Testis (tissue), 3 donors: ENCODE results near the gene LACRT. TPM values are rescaled to one million over a fixed set of nuclear protein-coding genes. Genes with fewer than 3 reads are reported as not detected.

Experiments
- DNase-seq: peaks from one replicate; pipeline ENCODE4 v3.0.0-alpha.2; 2019
- H3K27ac ChIP-seq, 2 donors: fragments of 200-600 bp; sonication (generic); one replicate each; pipeline ENCODE4 v1.5.1; 2019
- H3K27me3 ChIP-seq: fragments of 200-600 bp; sonication (generic); one replicate; pipeline ENCODE4 v1.5.1; 2019
- H3K36me3 ChIP-seq: fragments of 200-600 bp; sonication (generic); one replicate; pipeline ENCODE4 v1.5.1; 2017; ENCODE audit warnings: low read depth; ENCODE audit errors: missing control alignments
- H3K4me1 ChIP-seq: fragments of 200-600 bp; sonication (generic); one replicate; pipeline ENCODE4 v1.5.1; 2019
- H3K4me3 ChIP-seq, 2 donors: fragments of 200-600 bp; sonication (generic); one replicate each; pipeline ENCODE4 v1.5.1; 2017 to 2019
- H3K9me3 ChIP-seq: fragments of 200-600 bp; sonication (generic); one replicate; pipeline ENCODE4 v1.5.1; 2017
- POLR2A ChIP-seq: fragments of 450-650 bp; IDR thresholded peaks from one replicate; pipeline ENCODE4 v1.6.1; 2017; ENCODE audit warnings: antibody characterized with exemption, mild to moderate bottlenecking, moderate library complexity
- WGBS, 2 donors: methylation state at CpG; one replicate each; pipeline ENCODE4 v1.1.5; 2018; 5-methylcytosine and 5-hydroxymethylcytosine counted together
- intact Hi-C: fragments of 100-400 bp; cut with DNase I; formaldehyde crosslinking; loops from one replicate; pipeline ENCODE4 v1.15.1; 2023; ENCODE audit warnings: low total_unique reads
- polyA plus RNA-seq: library from polyadenylated mRNA; stranded (reverse); fragments of 350-450 nt; fragmentation: Illumina TruSeq; extraction: RNeasy Lipid Tissue Mini Kit (QIAGEN cat#74804); gene quantifications from one replicate; pipeline ENCODE4 v1.2.3, GENCODE V29; 2014; ENCODE audit warnings: low read depth, low replicate concordance; ENCODE audit not compliant: insufficient read depth
- total RNA-seq, 2 donors: library from RNA; depleted of rRNA; stranded (reverse); fragments of >200 nt; gene quantifications; one replicate each; pipeline ENCODE4 v1.2.3, GENCODE V29; 2016
- TF ChIP-seq, protein P1 (sequence below), 3 experiments: fragments of 450-650 bp in 2 of 3; fragments of 200-600 bp in 1 of 3; sonication (generic) in 1 of 3; IDR thresholded peaks; one replicate each; pipeline ENCODE4 v1.5.1; 2016 to 2019; ENCODE audit warnings: antibody characterized with exemption in 3 of 3, mild to moderate bottlenecking in 2 of 3, moderate library complexity in 1 of 3

Gene LACRT
- total and polyA plus RNA-seq, 3 donors from 2014 or later = not detected

DNA sequence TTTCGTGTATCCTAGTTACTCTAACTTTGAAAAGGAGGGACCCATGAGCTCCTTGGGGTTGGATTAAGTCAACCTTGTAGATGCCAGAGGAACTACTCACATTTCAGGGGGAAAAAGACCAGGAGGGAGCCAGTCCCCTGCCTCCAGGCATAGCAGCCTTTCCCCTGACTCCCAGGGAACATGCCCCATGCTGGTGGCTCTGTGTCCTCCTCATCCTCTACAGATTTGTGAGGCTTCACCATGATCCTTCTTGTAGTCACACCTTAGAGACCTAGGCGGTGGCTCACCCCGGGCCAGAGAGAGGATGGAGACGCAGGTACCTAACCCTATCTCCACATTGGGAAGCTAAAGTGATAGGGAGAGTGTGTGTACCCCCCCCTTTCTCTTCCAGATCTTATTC lies 30.3 kb downstream of the LACRT start:
- intact Hi-C loops = no loop called here
- no peaks in the 10 kb centered on the region for H3K27me3 ChIP-seq
- TF ChIP-seq, protein P1, sequence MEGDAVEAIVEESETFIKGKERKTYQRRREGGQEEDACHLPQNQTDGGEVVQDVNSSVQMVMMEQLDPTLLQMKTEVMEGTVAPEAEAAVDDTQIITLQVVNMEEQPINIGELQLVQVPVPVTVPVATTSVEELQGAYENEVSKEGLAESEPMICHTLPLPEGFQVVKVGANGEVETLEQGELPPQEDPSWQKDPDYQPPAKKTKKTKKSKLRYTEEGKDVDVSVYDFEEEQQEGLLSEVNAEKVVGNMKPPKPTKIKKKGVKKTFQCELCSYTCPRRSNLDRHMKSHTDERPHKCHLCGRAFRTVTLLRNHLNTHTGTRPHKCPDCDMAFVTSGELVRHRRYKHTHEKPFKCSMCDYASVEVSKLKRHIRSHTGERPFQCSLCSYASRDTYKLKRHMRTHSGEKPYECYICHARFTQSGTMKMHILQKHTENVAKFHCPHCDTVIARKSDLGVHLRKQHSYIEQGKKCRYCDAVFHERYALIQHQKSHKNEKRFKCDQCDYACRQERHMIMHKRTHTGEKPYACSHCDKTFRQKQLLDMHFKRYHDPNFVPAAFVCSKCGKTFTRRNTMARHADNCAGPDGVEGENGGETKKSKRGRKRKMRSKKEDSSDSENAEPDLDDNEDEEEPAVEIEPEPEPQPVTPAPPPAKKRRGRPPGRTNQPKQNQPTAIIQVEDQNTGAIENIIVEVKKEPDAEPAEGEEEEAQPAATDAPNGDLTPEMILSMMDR (IDR thresholded peaks at IDR 0.05) = no peak
- no peak for TF ChIP-seq POLR2A
- H3K36me3 ChIP-seq = no peaks in the 10 kb centered on the region
- H3K27ac ChIP-seq = no peak overlapping the region
- H3K9me3 ChIP-seq = no peaks in the 10 kb centered on the region
- no peak for DNase-seq
- WGBS, 2 donors = 97% methylated on average over 4 of the region's 4 CpGs
- H3K4me3 ChIP-seq = no peak overlapping the region
- no peaks in the 10 kb centered on the region for H3K4me1 ChIP-seq

DNA sequence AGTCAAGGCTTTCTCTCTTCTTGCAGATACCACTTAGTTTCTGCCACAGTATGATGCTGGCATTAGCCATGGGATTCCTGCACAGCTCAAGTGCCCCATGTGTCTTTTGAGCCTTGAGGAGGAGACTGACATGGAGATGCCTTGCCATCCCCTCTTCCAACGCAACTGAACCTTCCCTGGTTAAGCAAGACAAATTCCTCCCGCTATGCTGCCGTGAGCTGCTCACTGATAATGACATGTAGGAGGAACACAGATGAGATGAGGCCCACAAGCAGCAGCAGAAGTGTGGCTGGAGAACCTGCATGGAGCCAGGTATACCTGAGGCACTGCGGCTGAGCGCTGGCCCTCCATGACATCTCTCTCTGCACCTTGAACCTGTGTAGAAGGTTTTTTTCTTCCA lies 30.8 kb downstream of the LACRT start:
- WGBS, 2 donors = 76 to 91% methylated on average over 5 of the region's 5 CpGs
- H3K4me3 ChIP-seq = no peak overlapping the region
- no peaks in the 10 kb centered on the region for H3K4me1 ChIP-seq
- TF ChIP-seq, protein P1 (IDR thresholded peaks at IDR 0.05) = no peak
- TF ChIP-seq POLR2A = no peak
- H3K9me3 ChIP-seq = no peaks in the 10 kb centered on the region
- intact Hi-C loops = no loop called here
- no peaks in the 10 kb centered on the region for H3K36me3 ChIP-seq
- DNase-seq = no peak
- H3K27me3 ChIP-seq = no peaks in the 10 kb centered on the region
- no peak overlapping the region for H3K27ac ChIP-seq

DNA sequence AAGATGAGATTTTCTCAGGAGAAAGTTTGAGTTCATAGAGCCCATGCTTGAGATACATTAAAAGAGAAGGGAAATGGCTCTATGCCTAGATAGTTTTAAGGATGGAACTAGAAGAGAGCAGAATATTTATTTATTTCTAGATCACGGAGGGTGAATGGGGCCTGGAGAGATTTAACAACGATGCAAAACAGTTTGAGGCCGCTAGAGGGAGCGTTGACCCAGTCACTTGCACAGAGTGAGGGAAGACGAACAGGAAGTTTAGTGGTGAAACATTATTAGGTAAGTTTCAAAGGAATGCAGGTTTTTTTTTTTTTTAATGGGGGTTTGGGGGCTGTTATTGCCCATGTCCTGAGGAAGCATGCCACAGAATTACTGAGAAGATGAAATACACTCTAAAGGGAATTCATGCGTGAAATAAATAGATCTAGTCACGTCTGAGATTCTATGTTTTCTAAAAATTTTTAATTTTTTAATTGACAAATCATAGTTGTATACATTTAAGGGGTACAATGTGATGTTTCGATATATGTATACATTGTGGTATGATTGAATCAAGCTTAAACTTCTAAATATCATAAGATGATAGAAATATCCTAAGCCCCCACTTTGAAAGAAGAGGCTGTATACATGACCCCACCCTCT lies 31.4 kb downstream of the LACRT start:
- WGBS, 2 donors = 39 to 43% methylated on average over 8 of the region's 8 CpGs

DNA sequence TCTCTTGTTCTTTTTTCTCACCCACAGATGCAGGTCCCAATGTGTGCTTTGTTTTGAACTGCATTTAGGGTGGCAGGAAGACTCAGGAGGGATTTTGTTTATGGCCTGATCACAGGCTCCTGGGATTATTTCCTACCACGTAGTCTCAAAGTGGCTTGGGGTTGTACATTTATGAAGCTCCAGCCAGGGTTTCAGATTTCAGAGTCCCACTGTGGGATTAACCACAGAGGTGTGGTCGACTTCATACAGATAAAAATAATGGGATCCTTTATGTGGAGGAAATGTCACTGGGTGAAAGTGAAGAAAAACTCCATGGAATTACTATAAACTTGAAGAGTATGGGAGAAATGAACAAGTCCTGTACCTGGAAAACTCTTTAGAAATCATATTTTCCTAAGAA lies 32.0 kb downstream of the LACRT start:
- H3K27me3 ChIP-seq = no peaks in the 10 kb centered on the region
- H3K9me3 ChIP-seq = no peaks in the 10 kb centered on the region
- intact Hi-C loops = no loop called here
- no peak for DNase-seq
- no peaks in the 10 kb centered on the region for H3K36me3 ChIP-seq
- no peaks in the 10 kb centered on the region for H3K4me1 ChIP-seq
- 61 to 62% methylated on average over 2 of the region's 2 CpGs for WGBS, 2 donors
- TF ChIP-seq, protein P1 (IDR thresholded peaks at IDR 0.05) = no peak
- TF ChIP-seq POLR2A = no peak
- no peak overlapping the region for H3K4me3 ChIP-seq
- H3K27ac ChIP-seq = no peak overlapping the region

More for the DNA sequence above, 31.4 kb downstream of the LACRT start:
- Histone ChIP-seq H3K36me3 (no peaks in the 10 kb centered on the region), H3K9me3 (no peaks in the 10 kb centered on the region), H3K4me1 (no peaks in the 10 kb centered on the region), H3K27me3 (no peaks in the 10 kb centered on the region), H3K27ac (no peak overlapping the region), H3K4me3 (no peak overlapping the region)
- TF ChIP-seq, protein P1 (IDR thresholded peaks at IDR 0.05) = peak; percentile 31 to 73 (median 62)
- no peak for TF ChIP-seq POLR2A
- intact Hi-C loops = no loop called here
- DNase-seq = peak; percentile 82

DNA sequence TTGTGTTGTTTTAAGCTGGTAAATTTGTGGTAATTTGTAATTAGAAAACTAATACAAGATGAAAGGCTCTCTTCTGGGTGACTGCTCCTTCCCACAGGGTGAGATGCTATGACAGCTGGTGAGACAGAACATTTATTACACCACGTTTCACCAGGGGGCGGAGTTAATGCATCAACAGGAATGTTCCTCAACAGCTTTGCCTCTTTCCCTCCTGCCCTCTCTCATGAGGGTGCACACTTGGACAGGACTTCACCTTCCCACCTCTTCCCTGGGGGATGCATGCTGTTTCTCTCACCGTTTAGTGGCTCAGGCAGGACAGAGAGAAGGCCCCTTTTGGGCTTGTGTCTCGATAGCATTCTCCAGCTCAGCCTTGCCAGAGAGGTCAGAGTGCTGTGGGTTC lies 32.9 kb downstream of the LACRT start:
- no peak overlapping the region for H3K27ac ChIP-seq
- intact Hi-C loops = no loop called here
- H3K4me1 ChIP-seq = no peaks in the 10 kb centered on the region
- 57 to 67% methylated on average over 4 of the region's 4 CpGs for WGBS, 2 donors
- no peaks in the 10 kb centered on the region for H3K9me3 ChIP-seq
- H3K4me3 ChIP-seq = no peak overlapping the region
- H3K27me3 ChIP-seq = no peaks in the 10 kb centered on the region
- H3K36me3 ChIP-seq = no peaks in the 10 kb centered on the region
- TF ChIP-seq, protein P1 (IDR thresholded peaks at IDR 0.05) = no peak
- TF ChIP-seq POLR2A = no peak
- no peak for DNase-seq
